Measurements from ENCODE around the gene NXPE4.

Gene NXPE4

DNA sequence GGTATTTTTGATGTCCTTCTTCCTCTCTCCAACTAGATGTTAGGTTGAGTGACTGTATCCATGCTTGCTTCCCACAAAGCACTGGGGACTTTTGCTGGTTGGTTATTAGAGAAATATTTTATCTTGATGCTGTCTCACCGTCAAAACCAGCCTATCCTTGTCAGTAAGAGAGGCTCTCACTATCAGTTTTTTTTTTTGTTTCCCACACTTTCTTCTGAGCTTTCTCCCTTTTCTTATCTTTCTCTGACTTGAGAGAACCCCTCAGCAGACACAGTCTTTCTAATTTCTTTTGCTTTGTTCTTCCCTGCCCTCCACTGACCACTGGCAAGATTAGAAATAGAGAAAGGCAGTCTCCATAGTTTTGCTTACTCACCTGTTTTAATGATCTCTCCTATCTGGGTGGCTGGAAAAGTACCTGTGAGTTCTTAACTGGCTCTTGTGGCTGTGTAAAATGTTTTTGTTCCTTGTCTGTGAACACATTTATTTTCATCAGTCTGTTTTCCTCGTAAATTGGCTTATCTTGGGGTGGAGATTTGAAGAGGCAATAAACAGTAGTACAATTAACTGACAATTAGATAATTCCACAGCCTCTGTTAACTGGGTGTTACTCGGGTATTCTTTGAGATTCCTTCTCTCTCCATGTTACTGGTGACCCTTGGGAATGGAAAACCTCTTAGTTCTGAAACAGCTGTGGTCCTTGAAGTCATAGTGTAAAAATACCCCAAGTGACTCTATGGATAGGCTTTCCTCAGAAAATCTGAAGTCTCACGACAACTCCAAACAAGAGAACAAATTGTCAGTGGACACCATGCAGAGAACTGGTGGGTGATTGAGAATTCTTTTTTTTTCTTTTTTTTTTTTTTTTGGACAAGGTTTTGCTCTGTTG, 35.9 kb downstream of the NXPE4 start, which contains the start of gene NXPE1:
NXPE1 (minus strand) TSS at position 457 of the 886 bp plus-strand sequence. CDS start 8,680 bp downstream, outside the sequence.
- no peaks in the 10 kb centered on the region for H3K9me3 Mint-ChIP-seq
- H3K36me3 Mint-ChIP-seq (ENCODE audit: low read depth) = no peaks in the 10 kb centered on the region
- H3K4me1 Mint-ChIP-seq (ENCODE audit: low read depth) = no peaks in the 10 kb centered on the region
- no peak within 1 kb of the TSS for H3K4me3 Mint-ChIP-seq
- intact Hi-C loops (cut with micrococcal nuclease) = no loop called here
- no peak within 1 kb of the TSS for H3K27ac Mint-ChIP-seq
- no peaks in the 10 kb centered on the region for H3K27me3 Mint-ChIP-seq

DNA sequence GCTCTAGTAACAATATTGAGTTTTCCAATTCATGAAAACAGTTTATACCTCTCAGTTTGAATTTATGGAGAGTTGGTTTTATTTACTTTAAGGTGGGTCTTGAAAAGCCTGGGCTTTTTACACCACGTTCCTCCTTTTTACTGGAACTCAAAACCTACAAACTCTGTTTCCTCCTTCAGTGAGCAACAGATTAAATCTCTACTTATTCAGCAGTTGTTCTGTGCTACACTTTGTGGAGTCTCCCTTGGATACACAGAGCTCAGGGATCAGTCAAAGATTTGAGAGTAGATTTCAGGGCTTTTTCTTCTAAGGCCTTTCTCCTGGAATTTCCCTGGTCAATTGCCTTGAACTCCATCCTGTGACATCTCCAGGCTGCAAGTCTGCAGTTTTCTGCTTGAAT, 39.5 kb downstream of the NXPE4 start:
- no peaks in the 10 kb centered on the region for H3K36me3 Mint-ChIP-seq (ENCODE audit: low read depth)

GRCh38 chr11:114553642-114554041, 41.9 kb downstream of the NXPE4 start:
- H3K27me3 Mint-ChIP-seq = no peaks in the 10 kb centered on the region
- intact Hi-C loops (cut with micrococcal nuclease) = no loop called here
- H3K27ac Mint-ChIP-seq = no peak overlapping the region
- no peaks in the 10 kb centered on the region for H3K36me3 Mint-ChIP-seq (ENCODE audit: low read depth)
- H3K4me1 Mint-ChIP-seq (ENCODE audit: low read depth) = no peaks in the 10 kb centered on the region
- H3K9me3 Mint-ChIP-seq = no peaks in the 10 kb centered on the region
- H3K4me3 Mint-ChIP-seq = no peak overlapping the region

More for the DNA sequence above, 39.5 kb downstream of the NXPE4 start:
- H3K4me1 Mint-ChIP-seq (ENCODE audit: low read depth) = no peaks in the 10 kb centered on the region
- H3K27ac Mint-ChIP-seq = no peak overlapping the region
- H3K4me3 Mint-ChIP-seq = no peak overlapping the region
- intact Hi-C loops (cut with micrococcal nuclease) = no loop called here
- no peaks in the 10 kb centered on the region for H3K27me3 Mint-ChIP-seq
- H3K9me3 Mint-ChIP-seq = no peaks in the 10 kb centered on the region

- Mint-ChIP-seq H3K36me3 (ENCODE audit: low read depth) (no peaks in the 10 kb centered on the region), H3K27me3 (no peaks in the 10 kb centered on the region), H3K4me1 (ENCODE audit: low read depth) (no peaks in the 10 kb centered on the region), H3K27ac (no peak overlapping the region), H3K9me3 (no peaks in the 10 kb centered on the region), H3K4me3 (no peak overlapping the region)
- intact Hi-C loops (cut with micrococcal nuclease) = no loop called here
Observed at GRCh38 chr11:114551060-114551459, 44.5 kb downstream of the NXPE4 start.

- no peak overlapping the region for H3K4me3 Mint-ChIP-seq
- no peaks in the 10 kb centered on the region for H3K36me3 Mint-ChIP-seq (ENCODE audit: low read depth)
- intact Hi-C loops (cut with micrococcal nuclease) = no loop called here
- H3K9me3 Mint-ChIP-seq = peaks cover 13% of the 10 kb centered on the region
- H3K27ac Mint-ChIP-seq = no peak overlapping the region
- H3K27me3 Mint-ChIP-seq = no peaks in the 10 kb centered on the region
- H3K4me1 Mint-ChIP-seq (ENCODE audit: low read depth) = no peaks in the 10 kb centered on the region
Observed at GRCh38 chr11:114525682-114526081, 69.9 kb downstream of the NXPE4 start.

GRCh38 chr11:114524122-114524521, 71.5 kb downstream of the NXPE4 start:
- Mint-ChIP-seq H3K4me3 (no peak overlapping the region), H3K36me3 (ENCODE audit: low read depth) (no peaks in the 10 kb centered on the region), H3K27ac (no peak overlapping the region), H3K4me1 (ENCODE audit: low read depth) (no peaks in the 10 kb centered on the region), H3K27me3 (no peaks in the 10 kb centered on the region), H3K9me3 (peaks cover 8% of the 10 kb centered on the region)
- intact Hi-C loops (cut with micrococcal nuclease) = no loop called here

DNA sequence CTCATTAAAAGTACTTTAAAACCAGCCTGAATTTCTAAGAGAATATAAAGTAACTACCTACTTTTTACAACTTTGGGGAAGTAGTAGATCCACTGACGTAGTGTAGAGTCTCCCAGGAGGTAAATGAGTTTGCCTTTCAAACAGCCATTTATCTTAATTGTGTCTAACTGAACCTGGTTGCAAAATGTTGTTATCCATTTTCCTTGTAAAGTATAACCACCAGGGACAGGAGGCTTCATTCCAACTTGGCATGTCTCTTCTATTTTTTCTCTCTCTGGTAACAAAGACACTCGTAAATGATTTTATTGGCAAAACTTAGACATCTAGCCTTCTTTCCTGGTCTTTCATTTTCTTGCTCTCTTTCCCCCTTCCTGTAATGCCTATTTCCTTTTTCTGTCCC, 72.8 kb downstream of the NXPE4 start:
- H3K4me3 Mint-ChIP-seq = no peak overlapping the region
- H3K36me3 Mint-ChIP-seq (ENCODE audit: low read depth) = no peaks in the 10 kb centered on the region
- no peaks in the 10 kb centered on the region for H3K27me3 Mint-ChIP-seq
- intact Hi-C loops (cut with micrococcal nuclease) = no loop called here
- H3K4me1 Mint-ChIP-seq (ENCODE audit: low read depth) = no peaks in the 10 kb centered on the region
- H3K27ac Mint-ChIP-seq = no peak overlapping the region
- H3K9me3 Mint-ChIP-seq = no peaks in the 10 kb centered on the region
